ENCODE measurements around the gene CNRIP1. TPM values are rescaled to one million over a fixed set of nuclear protein-coding genes. Genes with fewer than 3 reads are reported as not detected.
"Not testable (repeated sequence)": the region's sequence is repeated elsewhere in the genome, so short reads cannot be mapped to it uniquely, and the experiment has no call there.

The CNRIP1 gene
- total RNA-seq, 1 experiment from 2014 or later: not detected

GRCh38 chr2:68316111-68316510, 3.6 kb downstream of the CNRIP1 start:
- ChIA-PET CTCF (interaction anchor here (0.5 kb wide), 1 partner anchor 169 kb away, joined by 3 read pairs; no protein-coding TSS in a partner anchor), POLR2A (no interaction called here)
- Mint-ChIP-seq H3K27ac (ENCODE audit: unreplicated experiment) (no peak overlapping the region), H3K9me3 (ENCODE audit: unreplicated experiment) (no peaks in the 10 kb centered on the region), H3K36me3 (ENCODE audit: insufficient read depth, unreplicated experiment) (no peaks in the 10 kb centered on the region), H3K4me3 (ENCODE audit: unreplicated experiment) (no peak overlapping the region), H3K27me3 (ENCODE audit: insufficient read depth, unreplicated experiment) (peaks cover 14% of the 10 kb centered on the region), H3K4me1 (ENCODE audit: low read depth, unreplicated experiment) (no peaks in the 10 kb centered on the region)
- Histone ChIP-seq H3K9me3 (no peaks in the 10 kb centered on the region), H3K36me3 (ENCODE audit: control insufficient read depth, insufficient read depth, low read length) (no peaks in the 10 kb centered on the region), H3K4me1 (no peaks in the 10 kb centered on the region), H3K27me3 (replicated peaks; ENCODE audit: control insufficient read depth, insufficient read depth, low read length) (no peaks in the 10 kb centered on the region), H3K4me3 (ENCODE audit: low read depth, low read length) (no peak overlapping the region)
- TF ChIP-seq CTCF (IDR thresholded peaks at IDR 0.05; ENCODE audit: insufficient read depth in 1 of 2, low read depth in 1 of 2, low read length in 1 of 2, severe bottlenecking in 1 of 2, unreplicated experiment in 1 of 2): no peak
- BruUV-seq (replicated peaks): no TSS peak
- DNase-seq: no peak
- intact Hi-C loops (cut with micrococcal nuclease; ENCODE audit: unreplicated experiment): no loop called here

- Mint-ChIP-seq H3K36me3 (ENCODE audit: insufficient read depth, unreplicated experiment) (no peaks in the 10 kb centered on the region), H3K27me3 (ENCODE audit: insufficient read depth, unreplicated experiment) (peaks cover 18% of the 10 kb centered on the region), H3K4me1 (ENCODE audit: low read depth, unreplicated experiment) (no peaks in the 10 kb centered on the region), H3K27ac (ENCODE audit: unreplicated experiment) (no peak overlapping the region), H3K4me3 (ENCODE audit: unreplicated experiment) (no peak overlapping the region), H3K9me3 (ENCODE audit: unreplicated experiment) (no peaks in the 10 kb centered on the region)
- POLR2A ChIA-PET: no interaction called here
- intact Hi-C loops (cut with micrococcal nuclease; ENCODE audit: unreplicated experiment): no loop called here
- no peak for DNase-seq
- Histone ChIP-seq H3K9me3 (no peaks in the 10 kb centered on the region), H3K4me1 (no peaks in the 10 kb centered on the region), H3K36me3 (ENCODE audit: control insufficient read depth, insufficient read depth, low read length) (no peaks in the 10 kb centered on the region), H3K27me3 (replicated peaks; ENCODE audit: control insufficient read depth, insufficient read depth, low read length) (no peaks in the 10 kb centered on the region), H3K4me3 (ENCODE audit: low read depth, low read length) (no peak overlapping the region)
- CTCF ChIA-PET: no interaction called here
- BruUV-seq (replicated peaks): no TSS peak
- no peak for TF ChIP-seq CTCF (IDR thresholded peaks at IDR 0.05; ENCODE audit: insufficient read depth in 1 of 2, low read depth in 1 of 2, low read length in 1 of 2, severe bottlenecking in 1 of 2, unreplicated experiment in 1 of 2)
Observed at GRCh38 chr2:68311033-68311432, 8.7 kb downstream of the CNRIP1 start.

GRCh38 chr2:68309426-68309825, 10.3 kb downstream of the CNRIP1 start:
- Histone ChIP-seq H3K27me3 (replicated peaks; ENCODE audit: control insufficient read depth, insufficient read depth, low read length) (no peaks in the 10 kb centered on the region), H3K4me3 (ENCODE audit: low read depth, low read length) (no peak overlapping the region), H3K9me3 (no peaks in the 10 kb centered on the region), H3K4me1 (no peaks in the 10 kb centered on the region), H3K36me3 (ENCODE audit: control insufficient read depth, insufficient read depth, low read length) (no peaks in the 10 kb centered on the region)
- no peaks in the 10 kb centered on the region for H3K4me1 Mint-ChIP-seq (ENCODE audit: low read depth, unreplicated experiment)
- no peak for TF ChIP-seq CTCF (IDR thresholded peaks at IDR 0.05; ENCODE audit: insufficient read depth in 1 of 2, low read depth in 1 of 2, low read length in 1 of 2, severe bottlenecking in 1 of 2, unreplicated experiment in 1 of 2)
- no peak for DNase-seq
- ChIA-PET POLR2A (no interaction called here), CTCF (no interaction called here)
- no TSS peak for BruUV-seq (replicated peaks)
- intact Hi-C loops (cut with micrococcal nuclease; ENCODE audit: unreplicated experiment): no loop called here
- no peak overlapping the region for H3K4me3 Mint-ChIP-seq (ENCODE audit: unreplicated experiment)
- no peaks in the 10 kb centered on the region for H3K36me3 Mint-ChIP-seq (ENCODE audit: insufficient read depth, unreplicated experiment)
- peaks cover 17% of the 10 kb centered on the region for H3K27me3 Mint-ChIP-seq (ENCODE audit: insufficient read depth, unreplicated experiment)
- H3K27ac Mint-ChIP-seq (ENCODE audit: unreplicated experiment): no peak overlapping the region
- no peaks in the 10 kb centered on the region for H3K9me3 Mint-ChIP-seq (ENCODE audit: unreplicated experiment)

- H3K4me3 Mint-ChIP-seq (ENCODE audit: unreplicated experiment); H3K27me3 Mint-ChIP-seq (ENCODE audit: insufficient read depth, unreplicated experiment); BruUV-seq (replicated peaks); H3K27me3 ChIP-seq (replicated peaks; ENCODE audit: control insufficient read depth, insufficient read depth, low read length); CTCF ChIA-PET; POLR2A ChIA-PET; intact Hi-C loops (cut with micrococcal nuclease; ENCODE audit: unreplicated experiment); H3K4me3 ChIP-seq (ENCODE audit: low read depth, low read length); DNase-seq; H3K36me3 Mint-ChIP-seq (ENCODE audit: insufficient read depth, unreplicated experiment); H3K4me1 Mint-ChIP-seq (ENCODE audit: low read depth, unreplicated experiment); H3K9me3 Mint-ChIP-seq (ENCODE audit: unreplicated experiment); H3K4me1 ChIP-seq; H3K27ac Mint-ChIP-seq (ENCODE audit: unreplicated experiment); H3K9me3 ChIP-seq; H3K36me3 ChIP-seq (ENCODE audit: control insufficient read depth, insufficient read depth, low read length): not testable (repeated sequence)
Observed at GRCh38 chr2:68303902-68304272, 15.9 kb downstream of the CNRIP1 start.

All from Caco-2 (cell line).